Activated T-cell treated with anti-CD3 and anti-CD28 coated beads, Interleukin-2, amount 50 U/mL, for 4 hours (primary cell): ENCODE measurements around the gene TAF11L14. TPM values are rescaled to one million over a fixed set of nuclear protein-coding genes. Genes with fewer than 3 reads are reported as not detected.
"Not testable (repeated sequence)": the region's sequence is repeated elsewhere in the genome, so short reads cannot be mapped to it uniquely, and the experiment has no call there.

Source experiments
- ATAC-seq, 2 donors: fragments of 200-7000 bp; cut with Tn5 transposase; one replicate each; pipeline ENCODE4 v1.10.0; 2021
- DNase-seq: peaks from one replicate; pipeline ENCODE4 v3.0.0-alpha.2; 2020
- H3K27me3 Mint-ChIP-seq: one replicate; pipeline ENCODE4 v1.8.0; 2021; ENCODE audit warnings: low read depth, mixed read lengths
- H3K36me3 Mint-ChIP-seq: one replicate; pipeline ENCODE4 v1.8.0; 2022; ENCODE audit warnings: mixed read lengths; ENCODE audit not compliant: insufficient read depth
- H3K4me1 Mint-ChIP-seq: one replicate; pipeline ENCODE4 v1.8.0; 2021; ENCODE audit warnings: low read depth, mixed read lengths
- H3K4me3 Mint-ChIP-seq: one replicate; pipeline ENCODE4 v1.8.0; 2021; ENCODE audit warnings: mild to moderate bottlenecking, moderate library complexity, mixed read lengths
- H3K9me3 Mint-ChIP-seq: one replicate; pipeline ENCODE4 v1.8.0; 2021; ENCODE audit warnings: mixed read lengths
- total RNA-seq, 3 donors: library from RNA; stranded (reverse); gene quantifications; one replicate each; pipeline ENCODE4 v1.2.1, GENCODE V29; 2021

TAF11L14 gene
- total RNA-seq, 3 donors from 2014 or later, result not detected

- not testable (repeated sequence) for ATAC-seq, H3K36me3 Mint-ChIP-seq
These were observed 21.0 kb downstream of the TAF11L14 start for GRCh38 chr5:17655201-17655759.

GRCh38 chr5:17655921-17656320 lies 21.7 kb downstream of the TAF11L14 start:
- no peak for ATAC-seq
- no peaks in the 10 kb centered on the region for H3K36me3 Mint-ChIP-seq
- H3K9me3 Mint-ChIP-seq, result peaks cover 15% of the 10 kb centered on the region

More at GRCh38 chr5:17655201-17655759, 21.0 kb downstream of the TAF11L14 start:
- H3K27me3 Mint-ChIP-seq, H3K4me1 Mint-ChIP-seq, H3K4me3 Mint-ChIP-seq, DNase-seq: not testable (repeated sequence)
- H3K9me3 Mint-ChIP-seq, result peaks cover 11% of the 10 kb centered on the region

GRCh38 chr5:17663182-17663581 lies 28.9 kb downstream of the TAF11L14 start:
- DNase-seq (no peak), ATAC-seq (no peak)
- no peaks in the 10 kb centered on the region for H3K36me3 Mint-ChIP-seq
- H3K9me3 Mint-ChIP-seq, result peaks cover 18% of the 10 kb centered on the region
- H3K4me1 Mint-ChIP-seq, result no peaks in the 10 kb centered on the region
- no peaks in the 10 kb centered on the region for H3K27me3 Mint-ChIP-seq
- no peak overlapping the region for H3K4me3 Mint-ChIP-seq

More at GRCh38 chr5:17655921-17656320, 21.7 kb downstream of the TAF11L14 start:
- H3K27me3 Mint-ChIP-seq, result no peaks in the 10 kb centered on the region
- no peak for DNase-seq
- H3K4me1 Mint-ChIP-seq, result no peaks in the 10 kb centered on the region
- H3K4me3 Mint-ChIP-seq, result no peak overlapping the region

GRCh38 chr5:17665836-17666235 lies 31.6 kb downstream of the TAF11L14 start:
- Mint-ChIP-seq H3K9me3 (peaks cover 16% of the 10 kb centered on the region), H3K36me3 (no peaks in the 10 kb centered on the region), H3K27me3 (no peaks in the 10 kb centered on the region), H3K4me1 (no peaks in the 10 kb centered on the region), H3K4me3 (no peak overlapping the region)
- no peak for DNase-seq
- ATAC-seq, result no peak

GRCh38 chr5:17666726-17667235 lies 32.5 kb downstream of the TAF11L14 start:
- ATAC-seq (no peak), DNase-seq (no peak)
- no peaks in the 10 kb centered on the region for H3K36me3 Mint-ChIP-seq
- no peaks in the 10 kb centered on the region for H3K27me3 Mint-ChIP-seq
- H3K4me3 Mint-ChIP-seq, result no peak overlapping the region
- H3K9me3 Mint-ChIP-seq, result peaks cover 13% of the 10 kb centered on the region
- no peaks in the 10 kb centered on the region for H3K4me1 Mint-ChIP-seq

GRCh38 chr5:17670353-17670752 lies 36.1 kb downstream of the TAF11L14 start:
- ATAC-seq (no peak), DNase-seq (no peak)
- H3K9me3 Mint-ChIP-seq, result peaks cover 11% of the 10 kb centered on the region
- H3K4me1 Mint-ChIP-seq, result no peaks in the 10 kb centered on the region
- no peaks in the 10 kb centered on the region for H3K36me3 Mint-ChIP-seq
- no peaks in the 10 kb centered on the region for H3K27me3 Mint-ChIP-seq
- no peak overlapping the region for H3K4me3 Mint-ChIP-seq

GRCh38 chr5:17678751-17679324 lies 44.6 kb downstream of the TAF11L14 start:
- DNase-seq (no peak), ATAC-seq (no peak)
- no peaks in the 10 kb centered on the region for H3K36me3 Mint-ChIP-seq
- no peak overlapping the region for H3K4me3 Mint-ChIP-seq
- H3K4me1 Mint-ChIP-seq, result no peaks in the 10 kb centered on the region
- H3K9me3 Mint-ChIP-seq, result peaks cover 2% of the 10 kb centered on the region
- H3K27me3 Mint-ChIP-seq, result no peaks in the 10 kb centered on the region

GRCh38 chr5:17679597-17680203 lies 45.4 kb downstream of the TAF11L14 start:
- DNase-seq (no peak), ATAC-seq (no peak)
- H3K9me3 Mint-ChIP-seq, result peaks cover 2% of the 10 kb centered on the region
- no peaks in the 10 kb centered on the region for H3K36me3 Mint-ChIP-seq
- H3K27me3 Mint-ChIP-seq, result no peaks in the 10 kb centered on the region
- H3K4me1 Mint-ChIP-seq, result no peaks in the 10 kb centered on the region
- H3K4me3 Mint-ChIP-seq, result no peak overlapping the region

GRCh38 chr5:17680737-17681136 lies 46.5 kb downstream of the TAF11L14 start:
- Mint-ChIP-seq H3K36me3 (no peaks in the 10 kb centered on the region), H3K4me3 (no peak overlapping the region), H3K4me1 (no peaks in the 10 kb centered on the region), H3K27me3 (no peaks in the 10 kb centered on the region), H3K9me3 (peaks cover 2% of the 10 kb centered on the region)
- no peak for DNase-seq
- ATAC-seq, result no peak

Other genes with a start within 250 kb of the TAF11L14 start
- not detected for gene TAF11L2, start 136.2 kb upstream of the TAF11L14 start, total RNA-seq
- not detected for gene TAF11L3, start 116.1 kb upstream of the TAF11L14 start, total RNA-seq
- gene TAF11L4, start 112.7 kb upstream of the TAF11L14 start, total RNA-seq, result not detected
- gene TAF11L5, start 109.2 kb upstream of the TAF11L14 start, total RNA-seq, result not detected
- gene TAF11L6, start 105.8 kb upstream of the TAF11L14 start, total RNA-seq, result not detected
- not detected for gene TAF11L7, start 48.7 kb upstream of the TAF11L14 start, total RNA-seq
- gene TAF11L8, start 43.5 kb upstream of the TAF11L14 start, total RNA-seq, result not detected
- not detected for gene TAF11L9, start 40.1 kb upstream of the TAF11L14 start, total RNA-seq
- not detected for gene TAF11L10, start 36.6 kb upstream of the TAF11L14 start, total RNA-seq
- gene TAF11L11, start 30.3 kb upstream of the TAF11L14 start, total RNA-seq, result not detected
- not detected for gene TAF11L12, start 24.1 kb upstream of the TAF11L14 start, total RNA-seq
- gene TAF11L13, start 2.4 kb upstream of the TAF11L14 start, total RNA-seq, result not detected